Measurements from ENCODE around the gene FXYD7.
"Not testable (repeated sequence)": the region's sequence is repeated elsewhere in the genome, so short reads cannot be mapped to it uniquely, and the experiment has no call there.

FXYD7 gene

DNA sequence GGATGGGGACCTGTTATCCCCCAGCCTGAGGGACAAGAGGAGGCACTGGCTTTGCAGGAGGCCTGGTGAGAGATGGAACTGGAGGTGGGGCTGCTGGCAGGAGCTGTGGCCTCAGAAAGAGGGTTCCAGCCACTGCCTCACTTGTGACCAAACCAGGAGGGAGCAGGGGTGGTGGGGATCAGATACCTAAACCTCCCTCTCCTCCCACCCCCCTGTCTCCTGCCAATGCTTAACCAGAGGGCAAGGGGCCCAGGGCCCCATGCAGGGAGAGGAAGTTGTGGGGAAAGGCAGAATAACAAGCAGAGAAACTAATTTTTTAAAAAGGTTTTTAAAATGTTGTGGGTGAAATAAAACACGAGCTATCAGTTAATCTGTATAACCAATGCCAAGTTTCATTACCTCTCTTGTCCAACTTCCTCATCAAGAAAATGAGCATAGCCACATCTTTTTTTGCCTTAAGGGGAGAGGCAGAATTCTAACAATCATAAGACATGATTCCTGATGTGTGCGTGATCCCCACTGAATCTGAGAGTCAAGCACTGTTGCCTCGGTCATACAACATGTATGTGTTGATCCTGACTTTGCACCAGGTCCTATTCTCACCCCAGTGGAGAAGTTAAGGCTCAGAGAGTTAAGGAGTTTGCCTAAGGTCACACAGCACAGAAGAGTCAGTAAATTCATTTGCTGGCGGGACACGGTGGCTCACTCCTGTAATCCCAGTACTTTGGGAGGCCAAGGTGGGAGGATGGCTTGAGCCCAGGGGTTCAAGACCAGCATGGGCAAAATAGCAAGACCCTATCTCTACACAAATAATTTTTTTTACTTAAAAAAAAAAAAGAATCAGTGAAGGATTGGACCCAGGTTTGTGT lies 24.4 kb downstream of the FXYD7 start:
- no peak for DNase-seq

DNA sequence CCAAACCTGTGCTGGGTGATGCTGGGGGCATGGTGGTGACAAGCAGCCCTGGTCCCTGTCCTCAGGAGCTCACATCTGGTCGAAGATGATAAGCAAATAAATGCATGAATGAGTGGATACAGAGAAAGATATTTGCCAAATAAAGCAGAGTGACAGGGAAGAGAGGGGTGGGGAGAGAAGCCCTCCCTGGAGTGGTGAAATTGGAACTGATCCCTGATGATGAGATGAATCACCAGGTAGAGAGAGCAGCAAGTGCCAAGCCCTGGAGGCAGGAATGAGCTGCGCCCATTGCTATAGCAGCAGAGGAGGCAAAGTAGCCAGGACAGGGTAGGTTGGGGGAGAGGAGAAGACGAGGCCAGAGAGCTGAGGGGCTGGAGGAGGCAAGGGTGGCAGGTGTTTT lies 25.1 kb downstream of the FXYD7 start:
- no peak for DNase-seq

DNA sequence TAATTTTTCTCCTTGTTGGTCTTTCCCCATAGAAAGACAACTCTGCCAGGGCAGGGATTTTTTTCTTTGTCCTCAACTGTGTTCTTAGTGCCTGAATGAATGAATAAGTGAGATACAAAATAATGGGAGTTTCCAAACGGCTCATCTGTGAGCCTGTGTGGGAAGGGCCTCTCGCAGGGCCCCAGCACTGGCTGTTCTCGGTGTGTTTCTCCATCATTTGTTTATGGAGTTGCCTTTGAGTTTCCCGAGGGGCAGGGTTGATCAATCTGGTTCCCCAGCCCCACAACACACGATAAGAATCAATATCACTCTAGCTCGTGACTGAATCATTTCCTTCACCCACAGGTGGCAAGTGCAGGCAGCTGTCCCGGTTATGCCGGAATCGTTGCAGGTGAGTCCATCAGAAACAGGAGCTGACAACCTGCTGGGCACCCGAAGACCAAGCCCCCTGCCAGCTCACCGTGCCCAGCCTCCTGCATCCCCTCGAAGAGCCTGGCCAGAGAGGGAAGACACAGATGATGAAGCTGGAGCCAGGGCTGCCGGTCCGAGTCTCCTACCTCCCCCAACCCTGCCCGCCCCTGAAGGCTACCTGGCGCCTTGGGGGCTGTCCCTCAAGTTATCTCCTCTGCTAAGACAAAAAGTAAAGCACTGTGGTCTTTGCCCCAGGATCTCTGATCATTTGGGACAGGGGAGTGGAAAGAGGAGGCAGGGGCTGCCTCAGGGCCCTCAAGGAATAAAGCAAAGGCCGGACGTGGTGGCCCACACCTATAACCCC lies 26.4 kb downstream of the FXYD7 start:
- no peak for DNase-seq

DNA sequence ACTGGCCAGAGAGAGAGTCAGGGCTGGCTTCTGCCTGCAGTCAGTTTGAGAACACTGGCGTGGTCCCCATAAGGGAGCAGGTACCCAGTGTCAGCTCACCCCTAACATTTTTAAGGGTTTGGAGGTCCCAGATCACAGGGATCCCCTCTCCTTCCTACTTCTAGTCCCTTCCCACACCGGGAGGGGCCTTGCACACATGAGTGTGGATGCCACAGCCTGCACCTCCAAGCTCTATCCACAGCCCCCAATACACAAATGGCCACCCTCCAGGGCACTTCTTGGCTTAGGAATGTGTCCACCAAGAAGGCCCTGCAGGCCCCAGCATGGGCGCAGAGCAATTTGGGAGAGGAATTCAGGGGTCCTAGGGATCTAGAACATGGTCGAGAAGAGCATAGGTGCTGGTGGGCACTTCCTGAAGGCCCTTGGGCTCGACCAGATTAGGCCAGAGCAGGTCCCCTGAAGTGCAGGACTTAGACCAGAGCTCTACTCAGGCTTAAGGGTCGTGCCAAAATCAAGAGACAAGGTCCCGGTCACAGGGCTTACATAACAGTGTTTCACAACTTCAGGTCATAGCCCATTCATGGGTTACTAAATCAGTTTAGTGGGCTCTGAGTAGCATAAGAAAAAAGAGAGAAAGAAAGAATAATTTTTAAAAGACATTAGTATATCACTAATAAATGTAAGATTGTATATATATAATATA lies 27.5 kb downstream of the FXYD7 start:
- no peak for DNase-seq

DNA sequence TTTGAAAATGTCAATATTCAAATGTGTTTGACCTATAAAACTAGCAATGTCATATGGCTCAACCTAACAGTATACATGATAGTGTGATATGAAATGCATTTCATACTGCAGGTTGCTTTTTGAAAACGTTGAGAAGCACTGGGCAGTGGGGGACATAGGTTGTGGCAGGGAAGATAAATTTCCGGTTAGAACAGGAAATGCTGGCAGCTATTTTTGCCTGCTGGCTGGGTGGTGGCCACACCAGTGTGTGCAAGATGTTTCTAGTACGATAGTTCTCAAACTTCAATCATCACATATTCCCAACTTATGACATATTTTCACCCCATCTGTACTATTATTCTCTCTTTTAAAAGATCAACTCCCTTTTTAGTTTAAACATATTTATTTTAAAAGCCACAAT lies 28.7 kb downstream of the FXYD7 start:
- DNase-seq = no peak

DNA sequence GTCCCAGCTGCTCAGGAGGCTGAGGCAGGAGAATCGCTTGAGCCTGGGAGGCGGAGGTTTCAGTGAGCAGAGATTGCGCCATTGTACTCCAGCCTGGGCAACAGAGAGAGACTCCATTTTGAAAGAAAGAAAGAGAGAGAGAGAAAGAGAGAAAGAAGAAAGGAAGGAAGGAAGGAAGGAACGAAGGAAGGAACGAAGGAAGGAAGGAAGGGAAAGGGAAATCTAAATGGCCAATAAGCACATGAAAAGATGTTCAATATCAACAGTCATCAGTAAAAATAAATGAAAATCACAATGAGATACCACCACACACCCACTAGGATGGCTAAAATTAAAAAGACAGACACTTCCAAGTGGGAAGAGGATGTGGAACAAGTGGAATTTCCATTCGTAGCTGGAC lies 31.2 kb downstream of the FXYD7 start:
- no peak for DNase-seq

DNA sequence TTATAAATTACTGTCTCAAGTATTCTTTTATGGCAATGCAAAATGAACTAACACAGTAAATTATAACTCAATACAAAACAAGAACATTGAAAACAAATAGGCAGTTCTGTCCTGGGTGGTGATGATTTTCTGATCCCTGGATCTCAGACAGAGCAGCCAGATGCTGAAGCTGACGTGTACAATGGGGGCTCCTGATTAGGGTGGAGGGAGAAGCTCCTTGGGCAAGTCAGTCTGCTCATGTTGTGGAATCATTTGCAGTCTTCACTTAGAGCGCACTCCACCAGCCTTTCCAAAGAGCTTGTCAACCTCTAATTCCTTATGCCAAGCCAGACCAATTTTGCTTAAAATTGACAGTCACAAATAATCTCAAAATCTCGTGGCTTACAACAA lies 33.1 kb downstream of the FXYD7 start:
- DNase-seq = no peak

DNA sequence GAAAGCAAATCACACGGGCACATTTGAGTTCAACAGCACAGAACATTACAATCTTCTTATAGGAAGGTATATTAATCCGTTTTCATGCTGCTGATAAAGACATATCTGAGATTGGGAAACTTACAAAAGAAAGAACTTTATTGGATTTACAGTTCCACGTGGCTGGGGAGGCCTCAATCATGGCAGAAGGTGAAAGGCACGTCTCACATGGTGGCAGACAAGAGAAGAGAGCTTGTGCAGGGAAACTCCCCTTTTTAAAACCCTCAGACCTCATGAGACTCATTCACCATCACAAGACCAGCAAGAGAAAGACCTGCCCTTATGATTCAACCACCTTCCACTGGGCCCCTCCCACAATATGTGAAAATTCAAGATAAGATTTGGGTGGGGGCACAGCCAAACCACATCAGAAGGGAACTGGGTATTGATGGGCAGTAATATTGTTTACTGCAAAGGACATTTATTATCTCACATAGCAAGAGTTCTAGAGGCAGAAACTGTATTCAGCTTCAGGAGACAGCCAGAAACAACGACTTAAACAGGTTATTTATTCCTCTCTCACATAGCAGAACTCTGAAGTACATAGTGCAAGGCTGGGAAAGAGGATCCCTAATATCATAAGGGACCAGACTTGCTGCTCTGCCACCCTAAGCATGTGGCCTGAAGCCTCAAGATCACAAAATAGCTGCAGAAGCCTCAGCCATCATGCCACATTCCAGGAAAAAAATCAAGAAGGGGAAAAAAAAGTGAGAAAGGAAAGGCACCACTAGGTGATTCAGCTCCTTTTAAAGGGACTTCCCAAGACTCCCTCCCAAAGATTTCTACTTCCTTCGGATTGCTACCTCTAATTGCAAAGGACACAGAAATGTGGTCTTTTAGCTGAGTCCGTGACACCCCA lies 34.6 kb downstream of the FXYD7 start:
- DNase-seq = no peak

DNA sequence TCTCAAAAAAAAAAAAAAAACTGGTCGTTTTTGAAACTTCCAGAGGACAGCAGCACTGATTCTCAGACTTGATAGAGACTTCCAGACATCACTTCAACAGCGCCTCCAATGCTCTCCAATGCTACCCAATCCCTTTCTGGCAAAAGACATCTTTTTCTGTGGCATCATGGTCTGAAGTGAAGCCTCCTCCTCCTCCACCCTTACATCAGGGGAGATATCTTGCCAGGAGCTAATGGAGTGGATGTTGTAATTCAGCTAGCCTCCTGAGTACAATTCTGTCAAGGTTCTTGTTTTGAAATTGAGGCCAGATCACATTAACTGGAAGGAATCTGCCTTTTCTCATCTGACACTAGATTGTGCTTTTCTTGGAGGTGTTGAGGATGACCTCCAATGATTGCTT lies 35.6 kb downstream of the FXYD7 start:
- no peak for DNase-seq

DNA sequence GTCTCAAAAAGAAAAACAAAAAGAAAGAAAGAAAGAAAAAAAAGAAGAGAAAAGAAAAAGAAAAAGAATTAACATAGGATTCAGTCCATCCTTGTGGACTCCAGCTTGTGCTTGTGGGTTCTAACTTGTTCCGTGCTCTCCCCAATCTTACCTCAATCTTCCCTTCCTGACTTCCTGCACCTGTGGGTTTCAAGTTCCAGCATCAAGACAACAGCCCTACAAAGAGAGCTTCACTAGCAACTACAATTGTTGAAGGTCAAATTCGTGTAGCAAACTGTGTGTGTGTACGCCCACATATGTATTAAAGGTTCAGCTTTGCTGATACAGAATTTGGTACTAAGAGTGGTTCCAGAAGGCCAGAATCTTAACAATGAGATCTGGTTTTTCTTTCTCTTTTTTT lies 36.8 kb downstream of the FXYD7 start:
- DNase-seq = no peak

DNA sequence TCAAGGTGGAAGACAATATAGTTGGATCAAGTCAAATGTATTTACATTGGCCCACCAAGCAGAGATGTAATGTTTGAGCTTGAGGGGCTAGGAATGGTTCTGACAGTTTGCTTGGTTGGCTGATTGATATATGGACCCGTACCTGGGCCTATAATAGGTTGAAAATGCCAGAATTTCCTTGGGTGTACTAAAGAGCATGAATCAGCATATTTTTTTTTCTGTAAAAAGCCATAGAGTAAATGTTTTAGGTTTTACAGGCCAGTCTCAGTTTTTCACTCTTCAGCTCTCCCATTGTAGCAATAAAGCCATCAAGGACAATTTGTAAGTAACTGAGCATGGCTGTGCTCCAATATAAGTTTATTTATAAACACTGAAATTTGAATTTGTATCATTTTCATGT lies 38.3 kb downstream of the FXYD7 start:
- no peak for DNase-seq

DNA sequence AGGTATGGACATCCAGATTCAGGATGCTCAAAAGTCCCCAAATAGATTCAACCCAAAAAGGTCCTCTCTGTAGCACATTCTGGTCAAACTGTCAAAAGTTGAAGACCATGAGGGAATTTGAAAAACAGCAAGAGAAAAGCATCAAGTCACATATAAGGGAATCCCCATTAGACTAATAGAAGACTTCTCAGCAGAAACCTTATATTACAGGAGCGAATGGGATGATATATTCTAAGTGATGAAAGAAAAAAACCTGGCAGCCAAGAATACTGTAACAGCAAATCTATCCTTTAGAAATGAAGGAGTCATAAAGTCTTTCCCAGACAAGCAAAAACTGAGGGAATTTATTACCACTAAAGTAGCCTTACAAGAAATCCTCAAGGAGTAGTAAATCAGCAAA lies 41.2 kb downstream of the FXYD7 start:
- DNase-seq = no peak

DNA sequence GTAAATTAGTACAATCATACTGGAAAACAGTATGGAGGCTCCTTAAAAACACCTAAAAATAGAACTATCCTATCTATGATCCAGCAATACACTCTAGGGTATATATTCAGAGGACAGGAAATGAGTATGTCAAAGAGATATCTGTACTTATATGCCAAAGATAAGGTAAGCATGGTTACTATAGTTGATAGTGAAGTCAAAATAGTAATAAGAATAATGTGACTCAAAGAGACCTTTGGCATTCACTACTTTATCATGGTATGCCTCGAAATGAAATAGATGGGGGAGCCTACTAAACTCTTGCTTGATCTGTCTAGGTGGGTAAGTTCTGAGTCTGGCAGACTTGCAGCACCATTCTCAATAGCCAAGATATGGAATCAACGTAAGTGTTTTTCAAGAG lies 41.8 kb downstream of the FXYD7 start:
- DNase-seq = no peak

DNA sequence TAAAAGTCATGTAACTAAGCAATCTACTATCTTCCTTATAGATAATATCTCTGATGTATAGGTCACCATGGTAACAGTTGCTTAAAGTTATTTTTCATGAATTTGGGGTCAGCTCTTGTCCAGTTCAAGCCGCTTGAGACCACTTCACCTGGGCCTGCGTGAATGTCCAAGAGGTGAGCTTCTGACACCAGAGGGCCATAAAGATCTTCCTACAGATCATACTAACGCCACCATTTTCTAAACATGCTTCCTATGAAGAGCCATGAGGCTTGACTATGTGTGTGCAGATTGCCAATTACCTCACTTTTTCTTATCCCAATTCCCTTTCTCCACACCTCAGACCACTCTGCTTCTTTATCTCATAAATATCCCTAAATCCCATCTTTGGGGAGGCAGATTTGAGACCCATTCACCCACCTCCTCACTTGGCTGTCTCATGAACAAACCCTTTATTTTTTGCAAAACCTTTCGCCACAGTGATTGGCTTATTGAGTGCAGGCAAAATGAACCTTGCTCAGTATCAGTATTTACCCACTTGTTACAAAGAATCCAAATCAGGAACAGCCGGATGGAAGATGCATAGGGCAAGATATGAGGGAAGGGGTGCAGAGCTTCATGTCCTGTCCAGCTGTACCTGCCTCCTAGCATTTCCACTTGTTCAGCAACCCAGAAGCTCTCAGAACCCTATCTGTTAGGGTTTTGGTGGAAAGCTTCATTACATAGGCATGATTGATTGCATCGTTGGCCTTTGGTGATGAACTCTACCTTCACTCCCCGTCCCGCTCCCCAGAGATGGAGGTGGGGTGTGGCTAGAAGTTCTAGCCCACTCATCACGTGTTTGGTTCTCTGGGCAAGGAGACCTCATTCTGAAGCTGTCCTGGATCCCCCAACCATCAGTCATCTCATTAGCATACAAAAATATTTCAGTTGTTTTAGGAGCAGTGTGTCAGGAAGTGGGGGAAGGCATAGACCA lies 51.2 kb downstream of the FXYD7 start:
- no peak for DNase-seq

DNA sequence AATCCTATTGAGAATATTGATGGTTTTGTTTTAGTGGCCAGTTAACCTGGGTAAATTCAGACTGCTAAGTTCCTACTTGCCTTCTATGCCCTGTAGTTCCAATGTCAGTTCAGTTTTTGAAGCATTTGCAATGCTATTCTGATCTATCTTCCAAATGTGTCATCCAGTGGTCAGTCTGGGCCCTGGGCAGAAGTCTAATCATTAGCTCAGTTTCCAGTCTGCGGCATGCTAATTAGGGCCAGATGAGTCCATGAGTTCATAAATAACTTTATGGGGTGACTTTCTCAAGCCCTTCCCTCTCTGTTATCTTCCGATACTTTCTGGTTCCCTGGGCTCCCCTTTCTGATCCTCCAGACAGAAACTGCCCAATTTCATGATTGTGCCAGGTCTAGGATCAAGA lies 52.8 kb downstream of the FXYD7 start:
- no peak for DNase-seq

DNA sequence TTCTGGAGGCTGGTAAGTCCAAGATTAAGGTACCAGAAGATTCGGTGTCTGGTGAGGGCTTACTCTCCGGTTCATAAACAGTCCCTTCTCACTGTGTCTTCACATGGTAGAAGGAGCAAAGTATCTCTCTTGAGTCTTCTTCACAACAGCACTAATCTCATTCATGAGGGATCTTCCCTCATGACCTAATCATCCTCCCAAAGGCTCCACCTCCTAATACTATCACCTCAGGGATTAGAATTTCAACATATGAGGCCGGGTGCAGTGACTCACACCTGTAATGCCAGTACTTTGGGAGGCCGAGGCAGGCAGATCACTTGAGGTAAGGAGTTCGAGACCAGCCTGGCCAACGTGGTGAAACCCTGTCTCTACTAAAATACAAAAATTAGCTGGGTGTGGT lies 53.8 kb downstream of the FXYD7 start:
- not testable (repeated sequence) for DNase-seq

DNA sequence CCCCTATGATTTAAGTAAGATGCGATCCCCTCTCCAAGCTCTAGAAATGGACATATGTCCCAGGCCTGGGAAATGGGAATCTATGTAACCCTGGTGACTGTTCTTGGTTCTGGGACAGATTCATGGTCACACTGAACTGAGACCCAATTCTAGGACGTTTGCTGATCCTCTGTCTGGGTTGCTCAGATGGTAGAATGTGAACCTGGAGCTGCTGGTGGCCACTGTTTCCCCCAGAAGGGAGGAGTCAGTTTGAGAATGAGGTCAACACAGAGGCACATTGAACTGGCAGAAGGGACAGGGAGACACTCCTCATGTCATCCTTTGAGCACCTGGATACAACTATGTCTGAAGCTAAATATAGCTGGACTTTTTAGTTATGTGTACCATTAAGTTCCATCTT lies 56.4 kb downstream of the FXYD7 start:
- DNase-seq = no peak

DNA sequence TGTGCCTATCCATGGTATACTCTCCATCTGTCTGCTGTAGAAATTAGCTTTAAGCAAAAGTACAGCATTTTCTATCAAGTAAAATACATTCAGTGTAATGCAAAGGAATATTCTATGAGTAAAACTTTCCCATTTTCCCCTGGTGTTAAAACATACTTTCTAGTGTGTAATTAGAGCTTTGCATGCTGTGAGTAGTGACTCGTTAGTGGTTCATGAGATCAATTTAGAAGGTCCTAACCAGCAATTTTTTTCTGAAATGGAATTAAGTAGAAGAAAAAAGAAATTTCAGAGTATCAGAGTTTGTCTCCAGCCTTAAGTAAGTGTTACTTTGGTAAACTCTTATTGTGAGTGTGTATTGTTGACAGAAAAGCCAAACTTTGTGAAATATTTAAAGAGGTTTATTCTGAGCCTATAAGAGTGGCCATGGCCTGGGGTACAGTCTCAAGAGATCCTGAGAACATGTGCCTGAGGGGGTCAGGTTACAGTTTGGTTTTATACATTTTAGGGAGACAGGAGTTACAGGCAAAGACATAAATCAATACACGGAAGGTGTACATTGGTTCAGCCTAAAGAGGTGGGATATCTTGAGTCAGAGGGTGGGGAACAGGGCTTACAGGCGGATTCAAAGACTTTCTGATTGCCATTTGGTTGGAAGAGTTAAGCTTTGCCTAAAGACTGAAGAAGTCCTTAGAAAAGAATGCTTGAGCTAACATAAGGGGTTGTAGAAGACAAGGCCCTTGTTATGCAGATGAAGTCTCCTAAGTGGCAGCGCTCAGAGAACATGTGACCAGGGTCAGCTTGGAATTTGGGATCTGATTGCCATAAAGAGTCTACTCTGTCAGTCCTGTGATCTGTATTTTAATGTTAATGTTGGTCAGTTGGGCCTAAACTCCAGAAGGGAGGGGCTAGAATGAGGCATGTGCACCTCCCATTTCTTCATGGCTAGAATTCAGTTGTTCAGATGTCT lies 60.0 kb downstream of the FXYD7 start:
- no peak for DNase-seq
